NCI-H748 (cell line): ENCODE data around the gene RSPO3.
A peak's percentile ranks its signal among the peaks of the same experiment; 100 is the strongest.

Experiments
- DNase-seq: peaks from one replicate; lab custom pipeline; 2025; ENCODE audit not compliant: unreplicated experiment; lab: John Stamatoyannopoulos, UW

RSPO3 gene

GRCh38 chr6:127160484-127160883, 42.0 kb downstream of the RSPO3 start:
- no peak for DNase-seq

GRCh38 chr6:127162836-127163235, 44.4 kb downstream of the RSPO3 start:
- no peak for DNase-seq

- DNase-seq = no peak
Measured at GRCh38 chr6:127164036-127164435, 45.6 kb downstream of the RSPO3 start.

- no peak for DNase-seq
Measured at GRCh38 chr6:127164565-127164964, 46.1 kb downstream of the RSPO3 start.

- peak; percentile 6 for DNase-seq
Measured at GRCh38 chr6:127173156-127173940, 54.9 kb downstream of the RSPO3 start.

- no peak for DNase-seq
Measured at GRCh38 chr6:127176146-127176545, 57.7 kb downstream of the RSPO3 start.

- DNase-seq = no peak
Measured at GRCh38 chr6:127177030-127177922, 58.8 kb downstream of the RSPO3 start.

GRCh38 chr6:127177923-127178231, 59.4 kb downstream of the RSPO3 start:
- DNase-seq = no peak

GRCh38 chr6:127178746-127179145, 60.3 kb downstream of the RSPO3 start:
- no peak for DNase-seq

GRCh38 chr6:127180426-127180825, 62.0 kb downstream of the RSPO3 start:
- no peak for DNase-seq

- DNase-seq = no peak
Measured at GRCh38 chr6:127182501-127182900, 64.0 kb downstream of the RSPO3 start.

GRCh38 chr6:127185437-127185995, 67.0 kb downstream of the RSPO3 start:
- no peak for DNase-seq

- peak; percentile 42 for DNase-seq
Measured at GRCh38 chr6:127186889-127187288, 68.4 kb downstream of the RSPO3 start.

- DNase-seq = no peak
Measured at GRCh38 chr6:127188744-127189143, 70.3 kb downstream of the RSPO3 start.

- peak; percentile 5 for DNase-seq
Measured at GRCh38 chr6:127190552-127190951, 72.1 kb downstream of the RSPO3 start.

GRCh38 chr6:127191716-127192115, 73.2 kb downstream of the RSPO3 start:
- no peak for DNase-seq

- DNase-seq = no peak
Measured at GRCh38 chr6:127192911-127193541, 74.6 kb downstream of the RSPO3 start.

- no peak for DNase-seq
Measured at GRCh38 chr6:127195833-127196232, 77.4 kb downstream of the RSPO3 start.

- DNase-seq = no peak
Measured at GRCh38 chr6:127198549-127198948, 80.1 kb downstream of the RSPO3 start.

- no peak for DNase-seq
Measured at GRCh38 chr6:127199470-127199869, 81.0 kb downstream of the RSPO3 start.

GRCh38 chr6:127200114-127200513, 81.6 kb downstream of the RSPO3 start:
- no peak for DNase-seq
